ES-I3 (cell line): Measurements from ENCODE around the gene SF3B1.
"Not testable (repeated sequence)": the region's sequence is repeated elsewhere in the genome, so short reads cannot be mapped to it uniquely, and the experiment has no call there.

Experiments
- H3K36me3 ChIP-seq: 2 replicates; pipeline ENCODE4 v1.6.1; 2013; ENCODE audit warnings: mild to moderate bottlenecking, low read length, control low read depth, moderate library complexity; ENCODE audit not compliant: insufficient read depth
- H3K4me1 ChIP-seq: 2 replicates; pipeline ENCODE4 v1.6.1; 2013; ENCODE audit warnings: mild to moderate bottlenecking, control low read depth, low read length; ENCODE audit not compliant: insufficient read depth
- H3K9ac ChIP-seq: 2 replicates; pipeline ENCODE4 v1.6.1; 2013; ENCODE audit warnings: low read depth, mild to moderate bottlenecking, low read length, moderate library complexity
- H3K9me3 ChIP-seq: 2 replicates; pipeline ENCODE4 v1.6.1; 2013; ENCODE audit warnings: mild to moderate bottlenecking, low read length, moderate library complexity; ENCODE audit not compliant: control insufficient read depth, insufficient read depth

SF3B1 gene

GRCh38 chr2:197434541-197435513 lies at the start of gene SF3B1:
Gene SF3B1 (minus strand): TSS chr2:197435028. CDS start chr2:197434999, 29 bp downstream.
- Histone ChIP-seq H3K4me1 (no peaks in the 10 kb centered on the region), H3K9ac (peak within 1 kb of the TSS; percentile 95), H3K36me3 (no peaks in the 10 kb centered on the region), H3K9me3 (no peaks in the 10 kb centered on the region)

GRCh38 chr2:197484248-197484647 lies 49.4 kb upstream of the SF3B1 start:
- H3K4me1 ChIP-seq, H3K9ac ChIP-seq, H3K9me3 ChIP-seq: not testable (repeated sequence)
- peaks cover 20% of the 10 kb centered on the region for H3K36me3 ChIP-seq

GRCh38 chr2:197480165-197481036 lies 45.6 kb upstream of the SF3B1 start:
- Histone ChIP-seq H3K4me1 (no peaks in the 10 kb centered on the region), H3K9me3 (no peaks in the 10 kb centered on the region), H3K9ac (no peak overlapping the region), H3K36me3 (peaks cover 13% of the 10 kb centered on the region)

GRCh38 chr2:197477797-197478196 lies 43.0 kb upstream of the SF3B1 start:
- Histone ChIP-seq H3K36me3 (peaks cover 17% of the 10 kb centered on the region), H3K9ac (no peak overlapping the region), H3K4me1 (no peaks in the 10 kb centered on the region), H3K9me3 (no peaks in the 10 kb centered on the region)

GRCh38 chr2:197472166-197472565 lies 37.3 kb upstream of the SF3B1 start:
- no peaks in the 10 kb centered on the region for H3K4me1 ChIP-seq
- H3K9me3 ChIP-seq: no peaks in the 10 kb centered on the region
- peaks cover 17% of the 10 kb centered on the region for H3K36me3 ChIP-seq
- H3K9ac ChIP-seq: no peak overlapping the region

GRCh38 chr2:197464175-197464574 lies 29.3 kb upstream of the SF3B1 start:
- no peaks in the 10 kb centered on the region for H3K9me3 ChIP-seq
- H3K36me3 ChIP-seq: peaks cover 7% of the 10 kb centered on the region
- H3K9ac ChIP-seq: no peak overlapping the region
- H3K4me1 ChIP-seq: no peaks in the 10 kb centered on the region

- no peak overlapping the region for H3K9ac ChIP-seq
- no peaks in the 10 kb centered on the region for H3K9me3 ChIP-seq
- H3K36me3 ChIP-seq: peaks cover 3% of the 10 kb centered on the region
- H3K4me1 ChIP-seq: no peaks in the 10 kb centered on the region
Observed at GRCh38 chr2:197461057-197461456, 26.2 kb upstream of the SF3B1 start.

- Histone ChIP-seq H3K9ac (no peak overlapping the region), H3K4me1 (no peaks in the 10 kb centered on the region), H3K36me3 (no peaks in the 10 kb centered on the region), H3K9me3 (no peaks in the 10 kb centered on the region)
Observed at GRCh38 chr2:197460649-197461048, 25.8 kb upstream of the SF3B1 start.

GRCh38 chr2:197455428-197455827 lies 20.6 kb upstream of the SF3B1 start:
- Histone ChIP-seq H3K9ac (no peak overlapping the region), H3K36me3 (no peaks in the 10 kb centered on the region), H3K9me3 (no peaks in the 10 kb centered on the region), H3K4me1 (peaks cover 4% of the 10 kb centered on the region; the same call in 1 of the 2 replicates)

- no peaks in the 10 kb centered on the region for H3K9me3 ChIP-seq
- H3K36me3 ChIP-seq: no peaks in the 10 kb centered on the region
- H3K9ac ChIP-seq: no peak overlapping the region
- H3K4me1 ChIP-seq: peaks cover 4% of the 10 kb centered on the region; the same call in 1 of the 2 replicates
Observed at GRCh38 chr2:197454923-197455322, 20.1 kb upstream of the SF3B1 start.

GRCh38 chr2:197453914-197454398 lies 19.1 kb upstream of the SF3B1 start:
- Histone ChIP-seq H3K4me1 (peaks cover 4% of the 10 kb centered on the region; the same call in 1 of the 2 replicates), H3K9me3 (no peaks in the 10 kb centered on the region), H3K36me3 (no peaks in the 10 kb centered on the region), H3K9ac (peak overlapping the region; percentile 85)

- no peaks in the 10 kb centered on the region for H3K9me3 ChIP-seq
Observed at GRCh38 chr2:197453123-197453913, 18.5 kb upstream of the SF3B1 start, which contains the start of gene COQ10B. Gene COQ10B (plus strand): TSS chr2:197453552. CDS start chr2:197453561, 9 bp downstream.

GRCh38 chr2:197452754-197453122 lies 17.9 kb upstream of the SF3B1 start:
- H3K36me3 ChIP-seq: no peaks in the 10 kb centered on the region
- H3K9me3 ChIP-seq: no peaks in the 10 kb centered on the region
- peak overlapping the region; percentile 70 for H3K9ac ChIP-seq
- peaks cover 4% of the 10 kb centered on the region; the same call in 1 of the 2 replicates for H3K4me1 ChIP-seq

More at GRCh38 chr2:197453123-197453913, 18.5 kb upstream of the SF3B1 start, which contains the start of gene COQ10B:
- Histone ChIP-seq H3K9ac (peak within 1 kb of the TSS; percentile 85), H3K36me3 (no peaks in the 10 kb centered on the region), H3K4me1 (peaks cover 4% of the 10 kb centered on the region; the same call in 1 of the 2 replicates)
